HepG2 (cell line): ENCODE data around the gene ERF. TPM values are rescaled to one million over a fixed set of nuclear protein-coding genes. Genes with fewer than 3 reads are reported as not detected.

Experiments used
- ATAC-seq: fragments of 200-7000 bp; cut with Tn5 transposase; 3 replicates; pipeline ENCODE4 v1.9.1; 2020; ENCODE audit warnings: mild to moderate bottlenecking, moderate library complexity
- BruUV-seq: library from RNA; stranded (reverse); fragments of 400-500 nt; replicated peaks from 2 replicates; lab custom pipeline; 2021; lab: Mats Ljungman, UMichigan
- CTCF ChIA-PET: fragments of 300-600 bp; formaldehyde crosslinking; extraction: SDS; loops from one replicate; lab custom pipeline; 2021; ENCODE audit warnings: low total read pairs, inconsistent platforms, low intra/inter-chr PET ratio; lab: Yijun Ruan, JAX
- POLR2A ChIA-PET: fragments of 350-600 bp; sonication (Branson Sonifier 250); formaldehyde crosslinking; loops from one replicate; lab custom pipeline; 2020; ENCODE audit warnings: antibody characterized with exemption, inconsistent platforms; lab: Yijun Ruan, JAX
- DNase-seq: peaks from one replicate; pipeline ENCODE4 v3.0.0-alpha.2; 2015; ENCODE audit warnings: low spot score
- FAIRE-seq: peaks from 3 replicates; lab custom pipeline; 2011; peaks lifted over from hg19 to GRCh38; lab: Jason Lieb, UNC
- H2AFZ ChIP-seq: one replicate; pipeline ENCODE4 v1.6.1; 2011; ENCODE audit warnings: low read length, inconsistent platforms
- H3K27ac ChIP-seq: fragments of 300-600 bp; 3 replicates; pipeline ENCODE4 v1.8.0; 2011; ENCODE audit warnings: mixed run types, mild to moderate bottlenecking, mixed read lengths, low read length, inconsistent platforms; ENCODE audit not compliant: insufficient read depth; ENCODE audit errors: extremely low read length
- H3K27me3 ChIP-seq, 2 experiments: fragments of 200-600 bp in 1 of 2; 2 replicates in 1 of 2; 3 replicates in 1 of 2; pipeline versions ENCODE4 v1.6.0 to v1.8.0; 2011; ENCODE audit warnings: low read length in 2 of 2, mild to moderate bottlenecking in 2 of 2, moderate library complexity in 2 of 2, inconsistent platforms in 1 of 2; ENCODE audit not compliant: insufficient read depth in 2 of 2, control insufficient read depth in 1 of 2
- H3K36me3 ChIP-seq, 2 experiments: fragments of 200-600 bp in 1 of 2; replicated peaks in 1 of 2; 2 replicates in 1 of 2; 3 replicates in 1 of 2; pipeline versions ENCODE4 v1.5.1 to v1.8.0; 2011; ENCODE audit warnings: low read length in 2 of 2, inconsistent platforms in 1 of 2; ENCODE audit not compliant: insufficient read depth in 2 of 2, control insufficient read depth in 1 of 2
- H3K4me1 ChIP-seq: 2 replicates; pipeline ENCODE4 v1.5.1; 2012; ENCODE audit warnings: low read length, inconsistent platforms; ENCODE audit not compliant: insufficient read depth
- H3K4me2 ChIP-seq: 2 replicates; pipeline ENCODE4 v1.6.0; 2011; ENCODE audit warnings: low read depth, low read length, inconsistent platforms
- H3K4me3 ChIP-seq, 3 experiments: fragments of 200-600 bp in 1 of 3; sonication (generic), shearing (Covaris generic) in 1 of 3; replicated peaks in 1 of 3; 2 replicates each; pipeline ENCODE4 v1.5.1; 2011 to 2016; ENCODE audit warnings: low read length in 3 of 3, inconsistent platforms in 2 of 3, low read depth in 2 of 3, mild to moderate bottlenecking in 2 of 3, control low read depth in 1 of 3, mixed read lengths in 1 of 3; ENCODE audit not compliant: insufficient read depth in 1 of 3
- H3K79me2 ChIP-seq: one replicate; pipeline ENCODE4 v1.6.1; 2011; ENCODE audit warnings: low read length, inconsistent platforms; ENCODE audit not compliant: insufficient read depth
- H3K9ac ChIP-seq: 2 replicates; pipeline ENCODE4 v1.6.0; 2011; ENCODE audit warnings: mild to moderate bottlenecking, low read depth, low read length, inconsistent platforms; ENCODE audit not compliant: insufficient read depth
- H3K9me3 ChIP-seq: 2 replicates; pipeline ENCODE4 v1.5.1; 2012; ENCODE audit warnings: mild to moderate bottlenecking, low read length
- H4K20me1 ChIP-seq: 2 replicates; pipeline ENCODE4 v1.6.0; 2011; ENCODE audit warnings: inconsistent platforms, mild to moderate bottlenecking, low read length, moderate library complexity; ENCODE audit not compliant: insufficient read depth
- BRD4 ChIP-seq: sonication (generic); formaldehyde crosslinking; IDR thresholded peaks from 2 replicates; pipeline ENCODE4 v1.4.0; 2020; ENCODE audit warnings: missing genetic modification reagents
- CENPX ChIP-seq: sonication (generic); formaldehyde crosslinking; IDR thresholded peaks from 2 replicates; pipeline ENCODE4 v1.9.0; 2021; ENCODE audit warnings: mild to moderate bottlenecking, missing genetic modification reagents, moderate library complexity
- GTF2F1 ChIP-seq: fragments of 150-350 bp; IDR thresholded peaks from 2 replicates; pipeline ENCODE4 v1.6.1; 2014; ENCODE audit warnings: low read length
- MAFK ChIP-seq, 2 experiments: IDR thresholded peaks in 1 of 2; conservative IDR thresholded peaks in 1 of 2; 2 replicates each; pipeline ENCODE4 v1.6.1; 2011; ENCODE audit warnings: improper control_type of control experiment in 2 of 2, low read length in 2 of 2
- MXD1 ChIP-seq: sonication (generic); formaldehyde crosslinking; IDR thresholded peaks from 2 replicates; pipeline ENCODE4 v1.4.0; 2020; ENCODE audit warnings: mild to moderate bottlenecking, missing genetic modification reagents
- NR3C1 ChIP-seq: sonication (generic); formaldehyde crosslinking; IDR thresholded peaks from 2 replicates; pipeline ENCODE4 v1.4.0; 2020; ENCODE audit warnings: missing genetic modification reagents
- SNAI1 ChIP-seq: sonication (generic); formaldehyde crosslinking; IDR thresholded peaks from 2 replicates; pipeline ENCODE4 v1.5.0; 2020; ENCODE audit warnings: mild to moderate bottlenecking, missing genetic modification reagents, borderline replicate concordance
- SSRP1 ChIP-seq: IDR thresholded peaks from 2 replicates; pipeline ENCODE4 v1.6.1; 2016; ENCODE audit warnings: control low read depth
- ZNF160 ChIP-seq: sonication (generic); formaldehyde crosslinking; IDR thresholded peaks from 2 replicates; pipeline ENCODE4 v1.8.0; 2022; ENCODE audit warnings: mild to moderate bottlenecking, inconsistent platforms, missing genetic modification reagents
- ZNF788 ChIP-seq: sonication (generic); formaldehyde crosslinking; IDR thresholded peaks from 2 replicates; pipeline ENCODE4 v1.5.0; 2020; ENCODE audit warnings: mild to moderate bottlenecking, missing genetic modification reagents, borderline replicate concordance
- ZNF792 ChIP-seq: IDR thresholded peaks from 2 replicates; pipeline ENCODE4 v1.6.1; 2016
- ZNF839 ChIP-seq: sonication (generic); formaldehyde crosslinking; IDR thresholded peaks from 2 replicates; pipeline ENCODE4 v1.4.0; 2020; ENCODE audit warnings: missing genetic modification reagents, mild to moderate bottlenecking, borderline replicate concordance
- WGBS: methylation state at CpG from one replicate; pipeline ENCODE4 v1.1.6; 2017; ENCODE audit warnings: low lambda C conversion rate; 5-methylcytosine and 5-hydroxymethylcytosine counted together
- in situ Hi-C: cut with HindIII; loops from 2 replicates; pipeline ENCODE4 v1.10.0; 2017; ENCODE audit warnings: low pct_unique_long_range_greater_than_20kb; ENCODE audit not compliant: extremely low pct_ligation_motif_present
- intact Hi-C: fragments of 100-400 bp; cut with micrococcal nuclease; formaldehyde crosslinking; loops from one replicate; pipeline ENCODE4 v1.10.0; 2022; ENCODE audit not compliant: unreplicated experiment
- polyA plus RNA-seq, 8 experiments: library from polyadenylated mRNA; depleted of rRNA in 3 of 8; stranded (reverse) in 7 of 8; unstranded in 1 of 8; fragments of >200 nt; fragmentation: Illumina TruSeq in 4 of 8; extraction: Trizol in 4 of 8; gene quantifications; 2 replicates each; pipeline versions ENCODE4 v1.2.1 to v1.2.3, GENCODE V29; 2011 to 2016; ENCODE audit warnings: low read depth in 4 of 8, missing spikeins in 1 of 8, mixed read lengths in 1 of 8; ENCODE audit not compliant: insufficient read depth in 1 of 8
- total RNA-seq, 5 experiments: library from RNA; depleted of rRNA; stranded (reverse); fragments of >200 nt; fragmentation: Illumina TruSeq; extraction: Trizol; gene quantifications; 2 replicates each; pipeline ENCODE4 v1.2.3, GENCODE V29; 2016; ENCODE audit warnings: low read depth in 1 of 5
- TF ChIP-seq, protein P1 (sequence below): sonication (generic); formaldehyde crosslinking; IDR thresholded peaks from 2 replicates; pipeline ENCODE4 v1.5.0; 2020; ENCODE audit warnings: mild to moderate bottlenecking, missing genetic modification reagents, borderline replicate concordance
- TF ChIP-seq, protein P2 (sequence below): sonication (generic); formaldehyde crosslinking; IDR thresholded peaks from 2 replicates; pipeline ENCODE4 v1.4.0; 2020; ENCODE audit warnings: mild to moderate bottlenecking, missing genetic modification reagents

The ERF gene
- total and polyA plus RNA-seq, 2 of the 13 experiments (the other 11 are each of a cell fraction or from before 2014, with no cell fraction given), result 67.1 to 69.9 TPM

DNA sequence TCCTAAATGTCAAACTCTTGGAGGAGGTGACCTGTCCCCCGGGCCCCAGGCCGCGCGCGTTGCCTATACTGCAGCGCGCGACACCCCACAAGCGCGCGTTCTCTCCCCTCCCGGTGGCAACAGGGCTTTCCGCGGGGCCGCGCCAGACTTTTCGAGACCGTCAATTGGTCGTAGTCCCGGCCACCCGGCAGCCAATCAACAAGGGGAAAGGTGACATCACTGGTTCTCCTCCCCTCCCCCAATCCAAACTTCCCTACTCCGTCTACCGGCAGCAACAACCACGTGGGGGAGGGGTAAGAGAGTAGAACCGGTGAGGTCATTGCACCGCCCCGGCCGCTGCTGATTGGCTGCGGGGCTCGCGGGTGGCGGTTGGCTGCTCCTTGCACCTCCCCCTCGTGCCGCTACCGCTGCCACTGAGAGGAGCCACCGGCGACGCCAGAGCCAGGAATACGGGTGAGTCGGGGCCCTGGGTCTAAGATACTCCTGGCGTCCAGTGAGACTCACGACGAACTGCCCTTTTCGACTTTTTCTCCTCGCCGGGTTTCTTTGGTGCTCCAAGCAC is 13.3 kb upstream of the ERF start:
- H3K27me3 ChIP-seq, result no peaks in the 10 kb centered on the region; a peak in 1 of 5 replicates
- BruUV-seq, result no TSS peak
- in situ Hi-C loops, result no loop called here
- WGBS, result 0% methylated on average over 4 of the region's 46 CpGs
- peaks cover 29% of the 10 kb centered on the region for H3K4me1 ChIP-seq
- H3K27ac ChIP-seq, result peak overlapping the region; percentile 96
- peak; percentile 68 for ATAC-seq
- H2AFZ ChIP-seq, result peak overlapping the region; percentile 71
- H3K36me3 ChIP-seq, result peaks cover 0 to 5% of the 10 kb centered on the region in 2 experiments; a peak in 2 of 5 replicates
- peak overlapping the region; percentile 97 for H3K9ac ChIP-seq
- FAIRE-seq, result no peak
- CTCF ChIA-PET, result no interaction called here
- DNase-seq, result peak; percentile 98
- H3K4me2 ChIP-seq, result peak overlapping the region; percentile 99
- peaks cover 19% of the 10 kb centered on the region for H3K79me2 ChIP-seq
- no peaks in the 10 kb centered on the region for H4K20me1 ChIP-seq
- H3K9me3 ChIP-seq, result no peaks in the 10 kb centered on the region
- peak overlapping the region; percentile 59 to 81 (median 81) for H3K4me3 ChIP-seq
- POLR2A ChIA-PET, result interaction anchor here (1.0 to 1.3 kb wide), 4 partner anchors 13 to 26 kb away, joined by 3 to 7 read pairs (median 3); partner anchors contain the start of gene GSK3A
- intact Hi-C loops, result loop anchor here (1.0 kb wide), 2 partner anchors 12 to 24 kb away; no protein-coding TSS in a partner anchor
- no peak; the same call in 1 of the 2 replicates for TF ChIP-seq MXD1 (CRISPR knock-in tag)
- TF ChIP-seq MAFK (conservative IDR thresholded peaks at IDR 0.05 in 1 of 2, IDR thresholded peaks at IDR 0.05 in 1 of 2; ENCODE audit: low read length in 2 of 2), result no peak
- TF ChIP-seq ZNF160 (CRISPR knock-in tag), result no peak
- no peak for TF ChIP-seq ZNF792 (CRISPR knock-in tag)
- no peak for TF ChIP-seq CENPX (CRISPR knock-in tag)
- no peak for TF ChIP-seq NR3C1 (CRISPR knock-in tag)
- no peak for TF ChIP-seq ZNF839 (CRISPR knock-in tag)
- TF ChIP-seq, protein P1, sequence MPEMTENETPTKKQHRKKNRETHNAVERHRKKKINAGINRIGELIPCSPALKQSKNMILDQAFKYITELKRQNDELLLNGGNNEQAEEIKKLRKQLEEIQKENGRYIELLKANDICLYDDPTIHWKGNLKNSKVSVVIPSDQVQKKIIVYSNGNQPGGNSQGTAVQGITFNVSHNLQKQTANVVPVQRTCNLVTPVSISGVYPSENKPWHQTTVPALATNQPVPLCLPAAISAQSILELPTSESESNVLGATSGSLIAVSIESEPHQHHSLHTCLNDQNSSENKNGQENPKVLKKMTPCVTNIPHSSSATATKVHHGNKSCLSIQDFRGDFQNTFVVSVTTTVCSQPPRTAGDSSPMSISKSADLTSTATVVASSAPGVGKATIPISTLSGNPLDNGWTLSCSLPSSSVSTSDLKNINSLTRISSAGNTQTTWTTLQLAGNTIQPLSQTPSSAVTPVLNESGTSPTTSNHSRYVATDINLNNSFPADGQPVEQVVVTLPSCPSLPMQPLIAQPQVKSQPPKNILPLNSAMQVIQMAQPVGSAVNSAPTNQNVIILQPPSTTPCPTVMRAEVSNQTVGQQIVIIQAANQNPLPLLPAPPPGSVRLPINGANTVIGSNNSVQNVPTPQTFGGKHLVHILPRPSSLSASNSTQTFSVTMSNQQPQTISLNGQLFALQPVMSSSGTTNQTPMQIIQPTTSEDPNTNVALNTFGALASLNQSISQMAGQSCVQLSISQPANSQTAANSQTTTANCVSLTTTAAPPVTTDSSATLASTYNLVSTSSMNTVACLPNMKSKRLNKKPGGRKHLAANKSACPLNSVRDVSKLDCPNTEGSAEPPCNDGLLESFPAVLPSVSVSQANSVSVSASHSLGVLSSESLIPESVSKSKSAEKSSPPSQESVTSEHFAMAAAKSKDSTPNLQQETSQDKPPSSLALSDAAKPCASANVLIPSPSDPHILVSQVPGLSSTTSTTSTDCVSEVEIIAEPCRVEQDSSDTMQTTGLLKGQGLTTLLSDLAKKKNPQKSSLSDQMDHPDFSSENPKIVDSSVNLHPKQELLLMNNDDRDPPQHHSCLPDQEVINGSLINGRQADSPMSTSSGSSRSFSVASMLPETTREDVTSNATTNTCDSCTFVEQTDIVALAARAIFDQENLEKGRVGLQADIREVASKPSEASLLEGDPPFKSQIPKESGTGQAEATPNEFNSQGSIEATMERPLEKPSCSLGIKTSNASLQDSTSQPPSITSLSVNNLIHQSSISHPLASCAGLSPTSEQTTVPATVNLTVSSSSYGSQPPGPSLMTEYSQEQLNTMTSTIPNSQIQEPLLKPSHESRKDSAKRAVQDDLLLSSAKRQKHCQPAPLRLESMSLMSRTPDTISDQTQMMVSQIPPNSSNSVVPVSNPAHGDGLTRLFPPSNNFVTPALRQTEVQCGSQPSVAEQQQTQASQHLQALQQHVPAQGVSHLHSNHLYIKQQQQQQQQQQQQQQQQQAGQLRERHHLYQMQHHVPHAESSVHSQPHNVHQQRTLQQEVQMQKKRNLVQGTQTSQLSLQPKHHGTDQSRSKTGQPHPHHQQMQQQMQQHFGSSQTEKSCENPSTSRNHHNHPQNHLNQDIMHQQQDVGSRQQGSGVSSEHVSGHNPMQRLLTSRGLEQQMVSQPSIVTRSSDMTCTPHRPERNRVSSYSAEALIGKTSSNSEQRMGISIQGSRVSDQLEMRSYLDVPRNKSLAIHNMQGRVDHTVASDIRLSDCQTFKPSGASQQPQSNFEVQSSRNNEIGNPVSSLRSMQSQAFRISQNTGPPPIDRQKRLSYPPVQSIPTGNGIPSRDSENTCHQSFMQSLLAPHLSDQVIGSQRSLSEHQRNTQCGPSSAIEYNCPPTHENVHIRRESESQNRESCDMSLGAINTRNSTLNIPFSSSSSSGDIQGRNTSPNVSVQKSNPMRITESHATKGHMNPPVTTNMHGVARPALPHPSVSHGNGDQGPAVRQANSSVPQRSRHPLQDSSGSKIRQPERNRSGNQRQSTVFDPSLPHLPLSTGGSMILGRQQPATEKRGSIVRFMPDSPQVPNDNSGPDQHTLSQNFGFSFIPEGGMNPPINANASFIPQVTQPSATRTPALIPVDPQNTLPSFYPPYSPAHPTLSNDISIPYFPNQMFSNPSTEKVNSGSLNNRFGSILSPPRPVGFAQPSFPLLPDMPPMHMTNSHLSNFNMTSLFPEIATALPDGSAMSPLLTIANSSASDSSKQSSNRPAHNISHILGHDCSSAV (CRISPR knock-in tag), result no peak
- TF ChIP-seq, protein P2, sequence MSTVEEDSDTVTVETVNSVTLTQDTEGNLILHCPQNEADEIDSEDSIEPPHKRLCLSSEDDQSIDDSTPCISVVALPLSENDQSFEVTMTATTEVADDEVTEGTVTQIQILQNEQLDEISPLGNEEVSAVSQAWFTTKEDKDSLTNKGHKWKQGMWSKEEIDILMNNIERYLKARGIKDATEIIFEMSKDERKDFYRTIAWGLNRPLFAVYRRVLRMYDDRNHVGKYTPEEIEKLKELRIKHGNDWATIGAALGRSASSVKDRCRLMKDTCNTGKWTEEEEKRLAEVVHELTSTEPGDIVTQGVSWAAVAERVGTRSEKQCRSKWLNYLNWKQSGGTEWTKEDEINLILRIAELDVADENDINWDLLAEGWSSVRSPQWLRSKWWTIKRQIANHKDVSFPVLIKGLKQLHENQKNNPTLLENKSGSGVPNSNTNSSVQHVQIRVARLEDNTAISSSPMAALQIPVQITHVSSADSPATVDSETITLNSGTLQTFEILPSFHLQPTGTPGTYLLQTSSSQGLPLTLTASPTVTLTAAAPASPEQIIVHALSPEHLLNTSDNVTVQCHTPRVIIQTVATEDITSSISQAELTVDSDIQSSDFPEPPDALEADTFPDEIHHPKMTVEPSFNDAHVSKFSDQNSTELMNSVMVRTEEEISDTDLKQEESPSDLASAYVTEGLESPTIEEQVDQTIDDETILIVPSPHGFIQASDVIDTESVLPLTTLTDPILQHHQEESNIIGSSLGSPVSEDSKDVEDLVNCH (CRISPR knock-in tag), result no peak
- TF ChIP-seq SSRP1 (CRISPR knock-in tag), result no peak
- TF ChIP-seq ZNF788 (CRISPR knock-in tag), result no peak; the same call in 1 of the 2 replicates
- no peak for TF ChIP-seq GTF2F1
- TF ChIP-seq BRD4 (CRISPR knock-in tag), result no peak
- TF ChIP-seq SNAI1 (CRISPR knock-in tag), result no peak
